ENCODE results near the gene WNK1.

DNA sequence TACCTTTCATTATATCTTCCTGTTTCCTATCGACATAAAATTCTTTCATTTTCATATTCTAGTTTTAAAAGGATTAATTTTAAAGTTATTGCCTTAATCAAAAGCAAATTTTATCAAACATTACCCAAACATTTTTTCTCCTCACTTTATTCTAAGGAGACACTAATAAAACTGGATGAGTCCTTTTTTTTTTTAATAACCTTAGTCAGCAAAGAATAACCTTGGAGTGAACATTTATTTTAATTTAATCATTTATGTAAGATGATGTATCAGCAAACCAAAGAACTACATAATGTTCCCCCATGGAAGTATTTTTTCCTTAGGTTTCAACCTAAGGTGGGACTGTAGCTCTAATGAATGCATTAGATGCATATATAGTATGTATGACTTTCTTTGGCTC, 113.2 kb downstream of the WNK1 start:
- no peak for TF ChIP-seq CTCF (IDR thresholded peaks at IDR 0.05)
- no peak for TF ChIP-seq EP300 (IDR thresholded peaks at IDR 0.05)
